CD14-positive monocyte (primary cell): Measurements from ENCODE around the gene INPP4A. TPM values are rescaled to one million over a fixed set of nuclear protein-coding genes. Genes with fewer than 3 reads are reported as not detected.
A peak's percentile ranks its signal among the peaks of the same experiment; 100 is the strongest.

Experiments
- DNase-seq, 3 donors: peaks; one replicate each; pipeline ENCODE4 v3.0.0-alpha.2; 2011 to 2022
- H2AFZ ChIP-seq: 2 replicates; pipeline ENCODE4 v1.6.0; 2012; ENCODE audit warnings: mild to moderate bottlenecking, low read depth, low read length, inconsistent platforms; ENCODE audit not compliant: insufficient read depth, poor library complexity, severe bottlenecking
- H3K27ac ChIP-seq, 2 donors: 1 replicate in 1 of 2; 2 replicates in 1 of 2; pipeline ENCODE4 v1.5.1; 2012 to 2013; ENCODE audit warnings: low read length in 2 of 2, control low read depth in 1 of 2, inconsistent platforms in 1 of 2, low read depth in 1 of 2, mild to moderate bottlenecking in 1 of 2
- H3K27me3 ChIP-seq, 2 donors: one replicate each; pipeline versions ENCODE4 v1.6.0 to v1.6.1; 2011 to 2013; ENCODE audit warnings: low read length in 2 of 2; ENCODE audit not compliant: control insufficient read depth in 2 of 2, insufficient read depth in 2 of 2
- H3K36me3 ChIP-seq, 2 donors: replicated peaks in 1 of 2; 1 replicate in 1 of 2; 2 replicates in 1 of 2; pipeline versions ENCODE4 v1.5.1 to v1.6.1; 2012 to 2013; ENCODE audit warnings: low read length in 2 of 2, control low read depth in 1 of 2, inconsistent platforms in 1 of 2, mild to moderate bottlenecking in 1 of 2; ENCODE audit not compliant: insufficient read depth in 2 of 2, control insufficient read depth in 1 of 2
- H3K4me1 ChIP-seq, 2 donors: 1 replicate in 1 of 2; 2 replicates in 1 of 2; pipeline versions ENCODE4 v1.5.1 to v1.6.1; 2012 to 2013; ENCODE audit warnings: low read length in 2 of 2, control low read depth in 1 of 2, inconsistent platforms in 1 of 2, mild to moderate bottlenecking in 1 of 2, moderate library complexity in 1 of 2; ENCODE audit not compliant: insufficient read depth in 2 of 2, control insufficient read depth in 1 of 2
- H3K4me2 ChIP-seq: replicated peaks from 2 replicates; pipeline ENCODE3; 2012; ENCODE audit warnings: low read length, moderate library complexity, mild to moderate bottlenecking; ENCODE audit not compliant: poor library complexity, severe bottlenecking; ENCODE audit errors: extremely low read depth
- H3K4me3 ChIP-seq, 3 experiments: fragments of 200-600 bp in 1 of 3; sonication (generic) in 1 of 3; replicated peaks in 1 of 3; 1 replicate in 2 of 3; 2 replicates in 1 of 3; pipeline ENCODE4 v1.5.1; 2011 to 2013; ENCODE audit warnings: low read length in 3 of 3, mild to moderate bottlenecking in 3 of 3, control low read depth in 2 of 3, low read depth in 2 of 3, inconsistent platforms in 1 of 3, moderate library complexity in 1 of 3
- H3K79me2 ChIP-seq: 2 replicates; pipeline ENCODE4 v1.6.0; 2012; ENCODE audit warnings: mild to moderate bottlenecking, control low read depth, inconsistent platforms, low read length, moderate library complexity; ENCODE audit not compliant: insufficient read depth
- H3K9ac ChIP-seq: 2 replicates; pipeline ENCODE4 v1.6.0; 2017; ENCODE audit warnings: low read length, mild to moderate bottlenecking; ENCODE audit not compliant: insufficient read depth, poor library complexity, severe bottlenecking
- H3K9me3 ChIP-seq, 2 donors: replicated peaks in 1 of 2; 1 replicate in 1 of 2; 2 replicates in 1 of 2; pipeline versions ENCODE4 v1.5.1 to v1.6.1; 2012 to 2013; ENCODE audit warnings: low read length in 2 of 2, control low read depth in 1 of 2; ENCODE audit not compliant: control insufficient read depth in 1 of 2, insufficient read depth in 1 of 2
- H4K20me1 ChIP-seq: 2 replicates; pipeline ENCODE4 v1.6.0; 2012; ENCODE audit warnings: mild to moderate bottlenecking, low read length, control low read depth, moderate library complexity; ENCODE audit not compliant: insufficient read depth
- H3K27ac Mint-ChIP-seq, 7 donors: one replicate each; pipeline ENCODE4 v1.8.0; 2020; ENCODE audit warnings: mild to moderate bottlenecking in 7 of 7, mixed read lengths in 7 of 7, moderate library complexity in 6 of 7, inconsistent platforms in 2 of 7
- H3K27me3 Mint-ChIP-seq, 3 donors: one replicate each; pipeline ENCODE4 v1.8.0; 2021 to 2022; ENCODE audit warnings: low read depth in 3 of 3, mild to moderate bottlenecking in 3 of 3, mixed read lengths in 3 of 3, moderate library complexity in 3 of 3, inconsistent platforms in 1 of 3
- H3K36me3 Mint-ChIP-seq, 2 donors: one replicate each; pipeline ENCODE4 v1.8.0; 2020; ENCODE audit warnings: mixed read lengths in 2 of 2, inconsistent platforms in 1 of 2, mild to moderate bottlenecking in 1 of 2
- H3K4me1 Mint-ChIP-seq: one replicate; pipeline ENCODE4 v1.8.0; 2020; ENCODE audit warnings: mild to moderate bottlenecking, mixed read lengths
- H3K4me3 Mint-ChIP-seq, 2 donors: one replicate each; pipeline ENCODE4 v1.8.0; 2020; ENCODE audit warnings: mild to moderate bottlenecking in 2 of 2, mixed read lengths in 2 of 2, moderate library complexity in 1 of 2
- H3K9me3 Mint-ChIP-seq, 7 donors: one replicate each; pipeline ENCODE4 v1.8.0; 2020 to 2022; ENCODE audit warnings: mixed read lengths in 7 of 7, mild to moderate bottlenecking in 6 of 7, moderate library complexity in 6 of 7, inconsistent platforms in 2 of 7
- CTCF ChIP-seq: fragments of 200-600 bp; IDR thresholded peaks from one replicate; pipeline ENCODE4 v1.8.0; 2022; ENCODE audit warnings: antibody characterized with exemption, mild to moderate bottlenecking
- WGBS: methylation state at CpG from one replicate; pipeline ENCODE4 v1.1.5; 2013; ENCODE audit warnings: missing lambda C conversion rate; ENCODE audit not compliant: insufficient coverage; 5-methylcytosine and 5-hydroxymethylcytosine counted together
- intact Hi-C, 2 donors: fragments of 100-400 bp; cut with micrococcal nuclease; formaldehyde crosslinking; loops; one replicate each; pipeline versions ENCODE4 v1.15.0 to v1.15.1; 2023
- polyA plus RNA-seq, 3 donors: library from polyadenylated mRNA; depleted of rRNA in 1 of 3; unstranded in 2 of 3; stranded (reverse) in 1 of 3; fragments of 300-500 nt in 2 of 3; fragments of >200 nt in 1 of 3; fragmentation: Illumina TruSeq in 2 of 3; gene quantifications; 1 replicate in 2 of 3; 2 replicates in 1 of 3; pipeline ENCODE4 v1.2.3, GENCODE V29; 2012 to 2021

INPP4A gene
- polyA plus RNA-seq, 3 donors: 13.7 to 52.4 (median 20.7) TPM

DNA sequence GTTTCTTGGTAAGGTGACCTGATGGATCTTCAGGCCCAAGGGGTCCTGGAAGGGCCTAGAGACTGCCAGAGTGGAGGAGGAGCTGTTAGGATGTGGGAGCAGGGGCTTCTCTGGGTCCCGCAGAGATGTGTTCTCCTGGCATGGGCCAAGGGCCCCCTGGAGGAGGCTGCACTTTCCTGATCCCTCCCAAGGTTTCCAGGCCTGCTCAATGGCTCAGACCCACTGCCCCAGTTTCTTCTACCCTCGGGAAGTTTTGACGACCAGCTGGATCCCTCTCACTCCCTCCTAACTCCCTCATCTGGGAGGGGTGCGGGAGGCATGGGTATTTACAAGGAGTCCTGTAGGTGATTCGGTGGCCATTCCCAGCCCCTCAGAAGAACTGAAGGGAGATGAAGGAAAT lies 127.6 kb downstream of the INPP4A start:
- no peak overlapping the region for H3K4me3 Mint-ChIP-seq
- H3K9me3 Mint-ChIP-seq: no peaks in the 10 kb centered on the region
- Histone ChIP-seq H3K9me3 (no peaks in the 10 kb centered on the region), H3K79me2 (no peaks in the 10 kb centered on the region), H2AFZ (no peak overlapping the region), H3K36me3 (peaks cover 98 to 100% of the 10 kb centered on the region in 2 donors), H3K27me3 (no peaks in the 10 kb centered on the region), H4K20me1 (peaks cover 37% of the 10 kb centered on the region), H3K4me1 (no peaks in the 10 kb centered on the region), H3K4me3 (no peak overlapping the region), H3K9ac (no peak overlapping the region), H3K4me2 (no peak overlapping the region), H3K27ac (no peak overlapping the region)
- H3K27ac Mint-ChIP-seq: peak overlapping the region in 2 of 7 donors; percentile 10 to 46
- H3K27me3 Mint-ChIP-seq: peaks cover 0 to 3% (median 1%) of the 10 kb centered on the region in 3 donors
- WGBS: no CpG with 5 or more reads among the region's 5 CpGs
- no peak for TF ChIP-seq CTCF
- DNase-seq: no peak
- H3K4me1 Mint-ChIP-seq: no peaks in the 10 kb centered on the region
- intact Hi-C loops: no loop called here
- H3K36me3 Mint-ChIP-seq: peaks cover 96 to 98% of the 10 kb centered on the region in 2 donors

DNA sequence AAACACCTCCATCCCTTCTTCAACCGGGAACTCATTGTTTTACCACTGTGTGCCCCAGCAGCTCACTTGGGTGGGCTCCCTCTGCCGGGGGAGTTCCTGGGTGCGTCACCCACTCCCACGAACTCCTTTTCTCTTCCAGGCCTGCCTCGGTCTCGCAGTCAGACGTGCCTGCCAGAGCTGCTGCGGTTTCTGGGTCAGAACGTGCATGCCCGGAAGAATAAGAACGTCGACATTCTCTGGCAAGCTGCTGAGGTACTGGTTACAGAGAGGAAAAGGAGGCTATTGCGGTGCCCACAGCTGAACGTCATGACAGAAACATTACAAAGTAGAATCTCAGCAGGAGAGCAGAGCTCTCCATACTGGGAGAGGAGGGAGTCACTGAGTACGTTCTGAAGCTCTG lies 128.0 kb downstream of the INPP4A start:
- Histone ChIP-seq H3K27me3 (no peaks in the 10 kb centered on the region), H3K4me1 (no peaks in the 10 kb centered on the region), H3K36me3 (peaks cover 98 to 100% of the 10 kb centered on the region in 2 donors), H2AFZ (no peak overlapping the region), H3K9ac (no peak overlapping the region), H3K4me2 (no peak overlapping the region), H4K20me1 (peaks cover 32% of the 10 kb centered on the region), H3K9me3 (no peaks in the 10 kb centered on the region), H3K4me3 (no peak overlapping the region), H3K79me2 (no peaks in the 10 kb centered on the region), H3K27ac (no peak overlapping the region)
- Mint-ChIP-seq H3K4me3 (no peak overlapping the region), H3K4me1 (no peaks in the 10 kb centered on the region), H3K9me3 (no peaks in the 10 kb centered on the region), H3K36me3 (peaks cover 96 to 98% of the 10 kb centered on the region in 2 donors), H3K27ac (peak overlapping the region in 2 of 7 donors; percentile 42 to 46), H3K27me3 (peaks cover 0 to 3% (median 1%) of the 10 kb centered on the region in 3 donors)
- DNase-seq: no peak
- no peak for TF ChIP-seq CTCF
- intact Hi-C loops: no loop called here
- WGBS: 94% methylated on average over 7 of the region's 15 CpGs
